Stimulated activated CD8-positive, alpha-beta memory T cell treated with anti-CD3 and anti-CD28 coated beads, Interleukin-2, amount 100 ng/mL, for 48 hours (primary cell): ENCODE data around the gene RPL11.
A peak's percentile ranks its signal among the peaks of the same experiment; 100 is the strongest.
"Not testable (repeated sequence)": the region's sequence is repeated elsewhere in the genome, so short reads cannot be mapped to it uniquely, and the experiment has no call there.

Source experiments
- DNase-seq, 2 donors: peaks; one replicate each; pipeline ENCODE4 v3.0.0-alpha.2; 2020; ENCODE audit warnings: low read depth in 2 of 2

Gene RPL11

GRCh38 chr1:23732363-23733224 is 41.0 kb downstream of the RPL11 start:
- no peak for DNase-seq

GRCh38 chr1:23733281-23733680 is 41.7 kb downstream of the RPL11 start:
- DNase-seq = not testable (repeated sequence)

- DNase-seq = peak in 1 of 2 donors; percentile 20
Observed at GRCh38 chr1:23736437-23737134, 45.0 kb downstream of the RPL11 start.

GRCh38 chr1:23741609-23742008 is 50.0 kb downstream of the RPL11 start:
- no peak for DNase-seq

- DNase-seq = no peak
Observed at GRCh38 chr1:23742670-23743286, 51.2 kb downstream of the RPL11 start.

- peak; percentile 66 to 78 for DNase-seq
Observed at GRCh38 chr1:23743287-23744152, 51.9 kb downstream of the RPL11 start, which contains the start of gene ELOA. Gene ELOA (plus strand): TSS chr1:23743471. CDS start chr1:23743504, 33 bp downstream.

- no peak for DNase-seq
Observed at GRCh38 chr1:23745515-23745914, 53.9 kb downstream of the RPL11 start.
